Epithelial cell of esophagus (primary cell): ENCODE measurements around the gene GCFC2.
"Not testable (repeated sequence)": the region's sequence is repeated elsewhere in the genome, so short reads cannot be mapped to it uniquely, and the experiment has no call there.

ENCODE experiments used
- DNase-seq: peaks from one replicate; pipeline ENCODE4 v3.0.0; 2010; ENCODE audit warnings: low read depth
- H3K4me3 ChIP-seq: 2 replicates; pipeline ENCODE4 v1.5.1; 2011; ENCODE audit warnings: mild to moderate bottlenecking, low read length, control low read depth
- CTCF ChIP-seq: IDR thresholded peaks from 2 replicates; pipeline ENCODE4 v1.5.1; 2011; ENCODE audit warnings: low read depth, mild to moderate bottlenecking, low read length, control low read depth, inconsistent platforms; ENCODE audit not compliant: insufficient read depth; ENCODE audit errors: missing control alignments

GCFC2 gene

GRCh38 chr2:75728614-75729419, 18.1 kb upstream of the GCFC2 start:
- DNase-seq, result no peak
- H3K4me3 ChIP-seq, result no peak overlapping the region
- TF ChIP-seq CTCF, result no peak

- DNase-seq, result no peak
- TF ChIP-seq CTCF, result no peak
- no peak overlapping the region for H3K4me3 ChIP-seq
Observed at GRCh38 chr2:75722687-75723086, 12.0 kb upstream of the GCFC2 start.

GRCh38 chr2:75720525-75720924, 9.8 kb upstream of the GCFC2 start:
- no peak overlapping the region for H3K4me3 ChIP-seq
- TF ChIP-seq CTCF, result no peak
- DNase-seq, result no peak

GRCh38 chr2:75719616-75720015, 8.9 kb upstream of the GCFC2 start:
- no peak for TF ChIP-seq CTCF
- no peak for DNase-seq
- no peak overlapping the region for H3K4me3 ChIP-seq

- no peak for TF ChIP-seq CTCF
- no peak overlapping the region for H3K4me3 ChIP-seq
- no peak for DNase-seq
Observed at GRCh38 chr2:75716406-75716805, 5.7 kb upstream of the GCFC2 start.

DNA sequence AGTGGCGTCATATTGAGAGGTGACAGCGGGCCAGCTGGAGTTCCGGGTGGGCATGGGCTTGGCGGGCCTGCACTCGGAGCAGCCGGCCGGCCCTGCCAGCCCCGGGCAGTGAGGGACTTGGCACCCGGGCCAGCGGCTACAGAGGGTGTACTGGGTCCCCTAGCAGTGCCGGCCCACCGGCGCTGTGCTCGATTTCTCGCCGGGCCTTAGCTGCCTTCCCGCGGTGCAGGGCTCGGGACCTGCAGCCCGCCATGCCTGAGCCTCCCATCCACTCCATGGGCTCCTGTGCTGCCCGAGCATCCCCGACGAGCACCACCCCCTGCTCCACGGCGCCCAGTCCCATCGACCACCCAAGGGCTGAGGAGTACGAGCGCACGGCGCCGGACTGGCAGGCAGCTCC, 875 bp upstream of the GCFC2 start:
- not testable (repeated sequence) for DNase-seq, H3K4me3 ChIP-seq

- no peak for TF ChIP-seq CTCF
- no peak for DNase-seq
- peak overlapping the region; percentile 86 for H3K4me3 ChIP-seq
Observed at GRCh38 chr2:75710220-75710576, 517 bp downstream of the GCFC2 start.
